Peyer's patch (tissue), 4 donors: ENCODE measurements around the gene TENT5C. TPM values are rescaled to one million over a fixed set of nuclear protein-coding genes. Genes with fewer than 3 reads are reported as not detected.

Source experiments
- DNase-seq, 3 donors: peaks; one replicate each; pipeline ENCODE4 v3.0.0-alpha.2; 2017 to 2019
- H3K27ac ChIP-seq, 4 donors: fragments of 200-600 bp; sonication (generic); one replicate each; pipeline ENCODE4 v1.5.1; 2016 to 2019
- H3K27me3 ChIP-seq, 2 donors: fragments of 200-600 bp; sonication (generic); one replicate each; pipeline ENCODE4 v1.5.1; 2019
- H3K36me3 ChIP-seq, 3 donors: fragments of 200-600 bp; sonication (generic); one replicate each; pipeline ENCODE4 v1.5.1; 2016 to 2019
- H3K4me1 ChIP-seq, 4 donors: fragments of 200-600 bp; sonication (generic); one replicate each; pipeline ENCODE4 v1.5.1; 2016 to 2019
- H3K4me3 ChIP-seq, 4 donors: fragments of 200-600 bp; sonication (generic); 1 replicate in 3 of 4; 2 replicates in 1 of 4; pipeline ENCODE4 v1.5.1; 2016 to 2019; ENCODE audit warnings: mild to moderate bottlenecking in 1 of 4
- H3K9me3 ChIP-seq, 4 donors: fragments of 200-600 bp; sonication (generic); one replicate each; pipeline ENCODE4 v1.5.1; 2016 to 2019; ENCODE audit warnings: mild to moderate bottlenecking in 1 of 4
- POLR2A ChIP-seq, 2 donors: fragments of 450-650 bp; IDR thresholded peaks; one replicate each; pipeline ENCODE4 v1.5.1; 2017; ENCODE audit warnings: antibody characterized with exemption in 2 of 2, mild to moderate bottlenecking in 2 of 2, moderate library complexity in 2 of 2
- total RNA-seq, 4 donors: library from RNA; depleted of rRNA; stranded (reverse); fragments of >200 nt; gene quantifications; one replicate each; pipeline ENCODE4 v1.1.0, GENCODE V29; 2016
- TF ChIP-seq, protein P1 (sequence below), 6 experiments: fragments of 450-650 bp in 4 of 6; fragments of 200-600 bp in 2 of 6; sonication (generic) in 1 of 6; IDR thresholded peaks; one replicate each; pipeline ENCODE4 v1.5.1; 2017 to 2019; ENCODE audit warnings: antibody characterized with exemption in 6 of 6, mild to moderate bottlenecking in 3 of 6, moderate library complexity in 1 of 6

TENT5C gene
- total RNA-seq, 4 donors from 2014 or later: 6.4 to 20.6 (median 12.8) TPM

DNA sequence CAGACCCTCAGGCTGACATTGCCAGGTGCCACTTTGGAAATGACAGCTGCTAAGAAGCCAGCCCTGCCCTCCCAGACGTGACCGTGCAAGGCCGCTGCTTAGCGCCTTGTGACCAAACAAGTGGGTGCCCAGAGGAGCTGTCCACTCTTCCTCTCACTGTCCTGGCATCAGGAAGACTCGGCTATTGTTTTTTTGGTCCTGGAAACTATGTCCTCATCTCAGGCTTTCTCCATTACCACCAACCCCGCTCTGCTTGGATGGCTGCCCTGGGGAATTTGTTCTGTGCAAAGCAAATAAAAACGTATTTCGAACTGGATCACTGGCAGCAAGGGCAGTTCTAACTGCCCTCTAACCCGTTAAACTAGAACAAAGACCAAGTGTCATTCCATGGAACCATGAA, 13.7 kb upstream of the TENT5C start:
- Histone ChIP-seq H3K9me3 (no peaks in the 10 kb centered on the region), H3K36me3 (no peaks in the 10 kb centered on the region), H3K4me3 (no peak overlapping the region), H3K27ac (no peak overlapping the region), H3K27me3 (no peaks in the 10 kb centered on the region), H3K4me1 (no peaks in the 10 kb centered on the region)
- no peak for TF ChIP-seq POLR2A (IDR thresholded peaks at IDR 0.05)
- TF ChIP-seq, protein P1, sequence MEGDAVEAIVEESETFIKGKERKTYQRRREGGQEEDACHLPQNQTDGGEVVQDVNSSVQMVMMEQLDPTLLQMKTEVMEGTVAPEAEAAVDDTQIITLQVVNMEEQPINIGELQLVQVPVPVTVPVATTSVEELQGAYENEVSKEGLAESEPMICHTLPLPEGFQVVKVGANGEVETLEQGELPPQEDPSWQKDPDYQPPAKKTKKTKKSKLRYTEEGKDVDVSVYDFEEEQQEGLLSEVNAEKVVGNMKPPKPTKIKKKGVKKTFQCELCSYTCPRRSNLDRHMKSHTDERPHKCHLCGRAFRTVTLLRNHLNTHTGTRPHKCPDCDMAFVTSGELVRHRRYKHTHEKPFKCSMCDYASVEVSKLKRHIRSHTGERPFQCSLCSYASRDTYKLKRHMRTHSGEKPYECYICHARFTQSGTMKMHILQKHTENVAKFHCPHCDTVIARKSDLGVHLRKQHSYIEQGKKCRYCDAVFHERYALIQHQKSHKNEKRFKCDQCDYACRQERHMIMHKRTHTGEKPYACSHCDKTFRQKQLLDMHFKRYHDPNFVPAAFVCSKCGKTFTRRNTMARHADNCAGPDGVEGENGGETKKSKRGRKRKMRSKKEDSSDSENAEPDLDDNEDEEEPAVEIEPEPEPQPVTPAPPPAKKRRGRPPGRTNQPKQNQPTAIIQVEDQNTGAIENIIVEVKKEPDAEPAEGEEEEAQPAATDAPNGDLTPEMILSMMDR (IDR thresholded peaks at IDR 0.05): no peak
- DNase-seq: no peak

DNA sequence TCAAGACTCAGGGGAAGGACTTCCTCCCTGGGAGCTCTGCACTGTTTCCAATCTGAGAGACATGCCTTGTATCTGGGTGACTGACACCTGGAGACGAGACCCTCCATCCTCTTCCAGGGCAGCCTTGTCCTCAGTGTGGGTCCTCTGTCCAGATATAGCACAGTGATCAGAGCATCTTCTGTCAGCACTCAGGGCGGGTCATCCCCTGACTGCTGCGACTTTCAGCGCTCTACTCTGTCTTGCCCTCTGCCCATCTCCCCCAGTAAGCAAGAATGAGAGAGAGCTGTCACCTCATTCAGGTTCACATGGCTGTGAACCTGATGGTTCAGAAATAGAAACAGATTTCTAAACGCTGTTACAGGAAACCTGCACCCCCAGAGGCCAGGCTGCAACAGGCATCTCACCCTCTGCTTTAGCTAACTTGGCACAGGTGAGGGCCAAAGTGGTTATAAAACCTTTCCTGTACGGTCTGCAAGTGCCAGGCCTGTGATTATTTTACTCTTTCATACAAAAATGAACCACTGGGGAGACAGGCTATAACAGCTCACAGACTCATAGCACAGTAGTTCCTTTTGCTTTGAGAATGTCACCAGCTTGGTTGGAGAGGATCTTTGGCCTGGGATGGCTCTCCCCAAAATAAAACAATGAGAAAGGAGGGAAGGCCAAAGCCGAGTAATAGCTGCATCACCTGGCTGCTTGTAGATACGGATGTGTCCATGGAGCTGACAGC, 11.4 kb upstream of the TENT5C start:
- H3K27ac ChIP-seq: no peak overlapping the region
- H3K4me1 ChIP-seq: no peaks in the 10 kb centered on the region

DNA sequence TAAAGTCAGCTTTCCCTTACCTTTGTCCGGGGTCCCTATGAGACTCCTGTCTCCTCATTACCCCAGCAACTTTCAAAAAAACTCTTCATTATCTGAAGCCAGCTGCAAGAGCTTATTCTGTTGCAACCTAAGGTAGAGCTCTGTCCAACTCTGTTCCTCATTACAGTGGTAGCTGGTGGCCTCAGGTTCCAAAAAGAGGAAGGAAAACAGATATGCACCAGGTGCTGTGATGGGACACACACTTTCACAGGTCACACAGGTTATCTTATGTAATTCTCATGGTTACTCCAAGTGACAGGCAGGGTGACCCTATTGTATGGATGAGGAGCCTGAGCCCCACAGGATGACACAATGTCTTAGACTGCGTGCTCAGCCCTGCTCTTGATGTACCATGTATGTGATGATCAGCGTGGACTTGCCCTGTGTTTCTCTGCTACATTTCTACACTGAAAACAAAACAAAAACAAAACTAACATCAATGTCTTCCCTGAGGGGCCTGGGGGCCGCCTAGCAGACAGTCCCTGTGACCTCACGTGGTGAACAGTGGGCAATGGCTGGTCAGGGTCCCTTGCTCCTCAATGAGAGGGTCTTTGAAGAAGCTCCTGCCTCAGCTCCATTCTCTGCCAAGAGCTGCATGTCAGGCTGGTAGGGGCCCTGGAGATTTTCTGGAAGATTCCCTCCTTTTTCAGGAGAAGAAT, 9.7 kb upstream of the TENT5C start:
- Histone ChIP-seq H3K27ac (peak overlapping the region in 1 of 4 donors; percentile 62), H3K4me3 (no peak overlapping the region), H3K27me3 (no peaks in the 10 kb centered on the region), H3K4me1 (no peaks in the 10 kb centered on the region), H3K36me3 (no peaks in the 10 kb centered on the region), H3K9me3 (no peaks in the 10 kb centered on the region)
- DNase-seq: peak; percentile 2 to 47 (median 42)
- TF ChIP-seq POLR2A (IDR thresholded peaks at IDR 0.05): no peak
- TF ChIP-seq, protein P1 (IDR thresholded peaks at IDR 0.05): no peak

More for the DNA sequence above, 11.4 kb upstream of the TENT5C start:
- no peaks in the 10 kb centered on the region for H3K36me3 ChIP-seq
- H3K9me3 ChIP-seq: no peaks in the 10 kb centered on the region
- DNase-seq: peak in 2 of 3 donors; percentile 3 to 23
- no peak for TF ChIP-seq POLR2A (IDR thresholded peaks at IDR 0.05)
- TF ChIP-seq, protein P1 (IDR thresholded peaks at IDR 0.05): no peak
- H3K4me3 ChIP-seq: no peak overlapping the region
- H3K27me3 ChIP-seq: no peaks in the 10 kb centered on the region

DNA sequence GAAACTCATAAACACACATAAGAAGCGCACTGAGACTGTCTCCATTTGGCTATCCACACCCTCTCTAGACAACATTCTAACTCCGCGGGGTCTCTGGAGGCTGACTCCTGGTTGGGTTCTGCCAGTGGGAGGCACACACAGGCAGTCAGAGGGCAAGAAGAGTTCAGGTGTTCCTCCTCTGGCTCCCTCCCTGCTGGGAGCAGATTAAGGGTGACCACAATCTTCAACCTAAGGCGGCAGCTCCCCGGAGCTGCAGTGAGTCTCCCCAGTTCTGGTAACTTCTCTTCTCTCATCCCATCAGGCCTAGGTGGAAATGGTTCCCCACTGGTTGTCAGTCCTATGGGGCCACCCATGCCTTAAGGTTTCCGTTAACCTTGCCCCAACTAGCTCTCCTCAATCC, 7.4 kb upstream of the TENT5C start:
- Histone ChIP-seq H3K36me3 (no peaks in the 10 kb centered on the region), H3K4me1 (no peaks in the 10 kb centered on the region), H3K27ac (no peak overlapping the region), H3K9me3 (no peaks in the 10 kb centered on the region), H3K4me3 (no peak overlapping the region), H3K27me3 (no peaks in the 10 kb centered on the region)
- peak in 2 of 3 donors; percentile 12 to 24 for DNase-seq
- TF ChIP-seq, protein P1 (IDR thresholded peaks at IDR 0.05): no peak
- no peak for TF ChIP-seq POLR2A (IDR thresholded peaks at IDR 0.05)

DNA sequence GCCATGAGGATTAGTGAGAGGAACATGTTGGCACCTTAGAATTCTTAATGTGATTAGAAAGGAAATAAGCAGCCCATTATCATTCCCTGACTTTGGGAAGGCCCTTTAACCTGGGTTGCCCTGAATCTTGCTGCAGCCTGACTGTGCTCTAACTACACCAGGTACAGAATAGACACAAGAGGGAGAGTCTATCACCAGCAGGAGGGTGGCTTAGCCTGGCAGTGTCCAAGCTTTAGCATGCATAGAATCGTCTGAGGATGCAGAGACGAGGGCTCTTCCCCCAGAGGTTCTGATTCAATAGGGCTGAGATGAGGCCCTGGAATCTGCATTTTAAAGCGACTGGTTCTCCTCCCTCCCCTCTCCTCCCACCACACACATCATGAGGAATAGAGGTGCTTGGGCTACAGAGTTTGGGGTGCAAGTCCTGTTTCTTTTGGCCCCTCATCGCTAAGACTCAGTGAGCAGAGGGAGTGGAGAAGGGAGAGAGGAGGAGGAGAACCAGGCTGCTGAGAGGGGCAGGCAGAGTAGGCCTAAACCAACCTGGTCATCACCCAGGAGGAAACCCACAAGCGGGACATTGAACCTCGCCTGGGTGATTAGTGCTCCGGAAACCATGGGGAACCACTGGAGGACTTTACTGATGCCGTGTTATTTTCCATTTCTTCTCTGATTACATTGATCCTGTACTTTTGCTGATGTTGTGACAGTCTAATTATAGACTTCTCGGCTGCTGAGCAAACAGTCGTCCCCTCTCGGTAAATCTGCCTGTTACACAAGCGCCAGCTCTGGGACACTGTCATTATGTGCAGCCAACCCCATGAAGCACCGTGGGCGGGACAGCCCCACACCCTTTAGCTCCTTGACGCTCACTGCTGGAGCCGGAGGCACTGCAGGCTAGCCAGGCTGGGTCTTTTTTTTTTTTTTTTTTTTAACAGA, 6.3 kb upstream of the TENT5C start:
- H3K27me3 ChIP-seq: no peaks in the 10 kb centered on the region
- no peak for TF ChIP-seq POLR2A (IDR thresholded peaks at IDR 0.05)
- TF ChIP-seq, protein P1 (IDR thresholded peaks at IDR 0.05): no peak
- H3K27ac ChIP-seq: no peak overlapping the region
- DNase-seq: peak in 2 of 3 donors; percentile 15 to 36
- no peaks in the 10 kb centered on the region for H3K4me1 ChIP-seq
- H3K4me3 ChIP-seq: no peak overlapping the region
- no peaks in the 10 kb centered on the region for H3K36me3 ChIP-seq
- H3K9me3 ChIP-seq: no peaks in the 10 kb centered on the region
